ENCODE results near the gene TRH.

The TRH gene

GRCh38 chr3:129950318-129951046 is 24.0 kb upstream of the TRH start:
- H3K27ac Mint-ChIP-seq, result no peak overlapping the region
- no peak for DNase-seq
- CTCF ChIA-PET, result interaction anchor here (0.9 to 1.4 kb wide), 3 partner anchors 8 to 155 kb away, joined by 3 to 5 read pairs (median 3); no protein-coding TSS in a partner anchor
- no peaks in the 10 kb centered on the region for H3K4me1 Mint-ChIP-seq
- H3K36me3 Mint-ChIP-seq, result no peaks in the 10 kb centered on the region
- H3K27me3 Mint-ChIP-seq, result peaks cover 30% of the 10 kb centered on the region
- no peak overlapping the region for H3K4me3 Mint-ChIP-seq
- no peaks in the 10 kb centered on the region for H3K9me3 Mint-ChIP-seq

GRCh38 chr3:129952556-129953355 is 21.8 kb upstream of the TRH start:
- Mint-ChIP-seq H3K27me3 (peaks cover 31% of the 10 kb centered on the region), H3K4me3 (no peak overlapping the region), H3K27ac (no peak overlapping the region), H3K9me3 (no peaks in the 10 kb centered on the region), H3K4me1 (no peaks in the 10 kb centered on the region), H3K36me3 (no peaks in the 10 kb centered on the region)
- CTCF ChIA-PET, result interaction anchor here (0.9 kb wide), 1 partner anchor 142 kb away, joined by 3 read pairs; no protein-coding TSS in a partner anchor
- DNase-seq, result no peak

- CTCF ChIA-PET, result no interaction called here
Measured at GRCh38 chr3:129953621-129954020, 20.9 kb upstream of the TRH start.

GRCh38 chr3:129954514-129954913 is 20.0 kb upstream of the TRH start:
- H3K27me3 Mint-ChIP-seq, result peaks cover 36% of the 10 kb centered on the region
- CTCF ChIA-PET, result interaction anchor here (0.9 kb wide), 1 partner anchor 12 kb away, joined by 3 read pairs; no protein-coding TSS in a partner anchor
- H3K4me3 Mint-ChIP-seq, result no peak overlapping the region
- no peaks in the 10 kb centered on the region for H3K36me3 Mint-ChIP-seq
- no peak overlapping the region for H3K27ac Mint-ChIP-seq
- no peak for DNase-seq
- no peaks in the 10 kb centered on the region for H3K4me1 Mint-ChIP-seq
- no peaks in the 10 kb centered on the region for H3K9me3 Mint-ChIP-seq

More at GRCh38 chr3:129953621-129954020, 20.9 kb upstream of the TRH start:
- no peaks in the 10 kb centered on the region for H3K9me3 Mint-ChIP-seq
- H3K4me1 Mint-ChIP-seq, result no peaks in the 10 kb centered on the region
- H3K36me3 Mint-ChIP-seq, result no peaks in the 10 kb centered on the region
- H3K27me3 Mint-ChIP-seq, result peaks cover 34% of the 10 kb centered on the region
- no peak overlapping the region for H3K27ac Mint-ChIP-seq
- DNase-seq, result no peak
- no peak overlapping the region for H3K4me3 Mint-ChIP-seq

- no peak for DNase-seq
- H3K27ac Mint-ChIP-seq, result no peak overlapping the region
- CTCF ChIA-PET, result no interaction called here
- H3K9me3 Mint-ChIP-seq, result no peaks in the 10 kb centered on the region
- H3K4me3 Mint-ChIP-seq, result no peak overlapping the region
- H3K4me1 Mint-ChIP-seq, result no peaks in the 10 kb centered on the region
- H3K36me3 Mint-ChIP-seq, result no peaks in the 10 kb centered on the region
- H3K27me3 Mint-ChIP-seq, result peaks cover 37% of the 10 kb centered on the region
Measured at GRCh38 chr3:129956936-129957335, 17.6 kb upstream of the TRH start.

- DNase-seq, result no peak
- Mint-ChIP-seq H3K4me1 (no peaks in the 10 kb centered on the region), H3K9me3 (no peaks in the 10 kb centered on the region), H3K36me3 (no peaks in the 10 kb centered on the region), H3K27ac (no peak overlapping the region), H3K4me3 (no peak overlapping the region), H3K27me3 (peaks cover 24% of the 10 kb centered on the region)
- CTCF ChIA-PET, result interaction anchor here (3.6 kb wide), 1 partner anchor 16 kb away, joined by 12 read pairs; no protein-coding TSS in a partner anchor
Measured at GRCh38 chr3:129958755-129959154, 15.8 kb upstream of the TRH start.

GRCh38 chr3:129961141-129961541 is 13.4 kb upstream of the TRH start:
- no peaks in the 10 kb centered on the region for H3K4me1 Mint-ChIP-seq
- DNase-seq, result no peak
- no peak overlapping the region for H3K27ac Mint-ChIP-seq
- CTCF ChIA-PET, result interaction anchor here (3.6 kb wide), 1 partner anchor 18 kb away, joined by 12 read pairs; no protein-coding TSS in a partner anchor
- H3K9me3 Mint-ChIP-seq, result no peaks in the 10 kb centered on the region
- no peak overlapping the region for H3K4me3 Mint-ChIP-seq
- no peaks in the 10 kb centered on the region for H3K36me3 Mint-ChIP-seq
- peaks cover 10% of the 10 kb centered on the region for H3K27me3 Mint-ChIP-seq

GRCh38 chr3:129962600-129962999 is 11.9 kb upstream of the TRH start:
- Mint-ChIP-seq H3K36me3 (no peaks in the 10 kb centered on the region), H3K4me3 (no peak overlapping the region), H3K9me3 (no peaks in the 10 kb centered on the region), H3K27me3 (peaks cover 14% of the 10 kb centered on the region), H3K27ac (no peak overlapping the region), H3K4me1 (no peaks in the 10 kb centered on the region)
- CTCF ChIA-PET, result no interaction called here
- DNase-seq, result no peak

GRCh38 chr3:129965937-129966336 is 8.6 kb upstream of the TRH start:
- CTCF ChIA-PET, result interaction anchor here (1.0 kb wide), 1 partner anchor 24 kb away, joined by 3 read pairs; no protein-coding TSS in a partner anchor
- DNase-seq, result no peak
- Mint-ChIP-seq H3K9me3 (no peaks in the 10 kb centered on the region), H3K36me3 (no peaks in the 10 kb centered on the region), H3K27ac (no peak overlapping the region), H3K4me3 (no peak overlapping the region), H3K4me1 (no peaks in the 10 kb centered on the region), H3K27me3 (peaks cover 8% of the 10 kb centered on the region)

GRCh38 chr3:129966876-129967275 is 7.6 kb upstream of the TRH start:
- H3K27me3 Mint-ChIP-seq, result peaks cover 15% of the 10 kb centered on the region
- CTCF ChIA-PET, result no interaction called here
- H3K4me3 Mint-ChIP-seq, result no peak overlapping the region
- DNase-seq, result no peak
- no peak overlapping the region for H3K27ac Mint-ChIP-seq
- no peaks in the 10 kb centered on the region for H3K36me3 Mint-ChIP-seq
- H3K4me1 Mint-ChIP-seq, result no peaks in the 10 kb centered on the region
- no peaks in the 10 kb centered on the region for H3K9me3 Mint-ChIP-seq

- H3K4me1 Mint-ChIP-seq, result no peaks in the 10 kb centered on the region
- H3K36me3 Mint-ChIP-seq, result no peaks in the 10 kb centered on the region
- no peak overlapping the region for H3K27ac Mint-ChIP-seq
- CTCF ChIA-PET, result interaction anchor here (0.7 kb wide), 1 partner anchor 27 kb away, joined by 3 read pairs; no protein-coding TSS in a partner anchor
- no peaks in the 10 kb centered on the region for H3K9me3 Mint-ChIP-seq
- H3K27me3 Mint-ChIP-seq, result peaks cover 23% of the 10 kb centered on the region
- no peak overlapping the region for H3K4me3 Mint-ChIP-seq
- no peak for DNase-seq
Measured at GRCh38 chr3:129967761-129968160, 6.8 kb upstream of the TRH start.

GRCh38 chr3:129971351-129972052 is 3.0 kb upstream of the TRH start:
- Mint-ChIP-seq H3K4me3 (no peak overlapping the region), H3K4me1 (peaks cover 6% of the 10 kb centered on the region), H3K27ac (no peak overlapping the region), H3K27me3 (peaks cover 60% of the 10 kb centered on the region), H3K9me3 (no peaks in the 10 kb centered on the region), H3K36me3 (no peaks in the 10 kb centered on the region)
- no peak for DNase-seq
- CTCF ChIA-PET, result no interaction called here

- Mint-ChIP-seq H3K9me3 (no peaks in the 10 kb centered on the region), H3K4me3 (no peak overlapping the region), H3K27me3 (peaks cover 64% of the 10 kb centered on the region), H3K36me3 (no peaks in the 10 kb centered on the region), H3K4me1 (peaks cover 6% of the 10 kb centered on the region), H3K27ac (no peak overlapping the region)
- DNase-seq, result no peak
- CTCF ChIA-PET, result no interaction called here
Measured at GRCh38 chr3:129972301-129972700, 2.2 kb upstream of the TRH start.

Measured in activated naive CD4-positive, alpha-beta T cell treated with anti-CD3 and anti-CD28 coated beads, Interleukin-2, amount 10 ng/mL, durations not matched to agents 7 days and 5 days (primary cell).